ENCODE results near the gene HEG1. TPM values are rescaled to one million over a fixed set of nuclear protein-coding genes. Genes with fewer than 3 reads are reported as not detected.
A peak's percentile ranks its signal among the peaks of the same experiment; 100 is the strongest.
"Not testable (repeated sequence)": the region's sequence is repeated elsewhere in the genome, so short reads cannot be mapped to it uniquely, and the experiment has no call there.

The HEG1 gene
- total RNA-seq, 1 experiment from 2014 or later: 57.9 TPM

DNA sequence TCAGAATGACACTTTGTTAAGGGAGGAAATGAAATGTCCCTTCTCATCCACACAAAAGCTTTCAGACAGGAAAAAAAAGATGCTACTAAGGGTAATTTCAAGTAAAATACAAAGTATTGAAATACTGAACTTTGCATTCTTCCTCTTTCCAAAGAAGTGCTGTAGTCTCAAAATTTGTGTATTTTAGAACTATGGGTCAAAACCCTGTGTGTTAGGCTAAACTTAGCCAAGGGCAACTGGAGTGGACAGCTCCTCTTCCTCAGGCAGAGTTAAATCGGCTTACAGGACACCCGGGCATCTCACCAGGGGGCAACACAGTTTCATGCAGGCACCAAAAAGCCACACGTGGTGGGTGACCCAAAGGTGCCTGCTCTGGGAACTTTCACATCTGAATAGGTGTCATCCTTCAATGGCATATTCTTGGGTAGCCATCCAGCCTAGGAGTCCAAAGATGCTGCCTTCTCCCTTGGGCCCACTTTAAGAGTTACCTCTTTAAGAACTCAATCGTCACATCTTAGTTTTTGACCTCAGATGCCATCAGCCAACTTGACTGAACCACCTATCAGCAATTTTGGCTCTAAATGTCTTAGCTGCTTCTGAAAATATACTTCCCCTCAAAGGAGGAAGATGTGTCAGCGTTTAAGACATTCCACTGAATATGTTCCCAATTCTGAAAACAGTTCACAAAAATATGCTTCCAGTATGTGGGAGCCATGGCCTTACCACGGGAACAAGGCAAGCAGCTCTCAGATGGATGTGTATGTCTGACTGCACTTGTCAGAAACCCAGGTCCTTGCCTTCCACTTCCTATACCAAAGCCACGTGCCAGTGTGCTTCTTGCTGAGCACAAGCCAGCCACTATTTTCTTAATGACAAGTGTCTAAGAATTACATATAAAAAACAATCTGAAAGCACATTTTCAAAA, 89.0 kb downstream of the HEG1 start:
- H3K4me2 ChIP-seq (ENCODE audit: low read depth, low read length, poor library complexity, severe bottlenecking): no peak overlapping the region
- no peak for DNase-seq
- peaks cover 30% of the 10 kb centered on the region for H3K4me1 ChIP-seq (ENCODE audit: low read length)
- no peak overlapping the region for H3K27ac ChIP-seq (ENCODE audit: low read length)
- no peaks in the 10 kb centered on the region for H3K9me2 ChIP-seq (replicated peaks; ENCODE audit: insufficient read depth, low read length)
- no peaks in the 10 kb centered on the region for H3K79me2 ChIP-seq (ENCODE audit: low read length)
- no peaks in the 10 kb centered on the region for H3K27me3 ChIP-seq (ENCODE audit: low read length)
- H4K20me1 ChIP-seq (ENCODE audit: insufficient read depth, low read depth, low read length): peaks cover 7% of the 10 kb centered on the region; the same call in 1 of the 2 replicates
- no peak overlapping the region for H3K9ac ChIP-seq (ENCODE audit: low read length)
- H2AFZ ChIP-seq (ENCODE audit: low read length): no peak overlapping the region
- H3K4me3 ChIP-seq (ENCODE audit: low read length): no peak overlapping the region
- H3K36me3 ChIP-seq (ENCODE audit: insufficient read depth, low read length): peaks cover 36% of the 10 kb centered on the region
- H3K9me3 ChIP-seq (ENCODE audit: low read length): no peaks in the 10 kb centered on the region

DNA sequence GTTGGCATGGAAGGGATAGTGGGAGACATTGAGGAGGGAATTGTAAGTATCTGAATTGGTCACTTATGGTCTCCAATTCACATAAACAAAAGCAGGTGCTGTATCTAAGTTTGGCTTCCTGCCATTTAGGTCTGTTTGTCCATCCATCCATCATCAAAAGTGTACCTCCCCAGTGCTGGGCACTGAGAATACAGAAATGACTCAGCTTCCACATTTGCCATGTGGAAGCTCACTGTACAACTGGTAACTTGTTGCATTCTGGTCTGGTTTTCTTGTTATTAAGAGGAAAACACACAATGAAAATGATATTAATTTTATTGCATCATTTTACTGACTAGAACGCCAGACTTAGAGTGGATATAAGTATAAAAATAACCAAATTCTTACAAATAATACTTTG, 90.4 kb downstream of the HEG1 start:
- no peak overlapping the region for H3K27ac ChIP-seq (ENCODE audit: low read length)
- H3K4me3 ChIP-seq (ENCODE audit: low read length): no peak overlapping the region
- H3K9me3 ChIP-seq (ENCODE audit: low read length): no peaks in the 10 kb centered on the region
- no peaks in the 10 kb centered on the region for H3K79me2 ChIP-seq (ENCODE audit: low read length)
- no peak overlapping the region for H3K4me2 ChIP-seq (ENCODE audit: low read depth, low read length, poor library complexity, severe bottlenecking)
- H3K4me1 ChIP-seq (ENCODE audit: low read length): peaks cover 30% of the 10 kb centered on the region
- H4K20me1 ChIP-seq (ENCODE audit: insufficient read depth, low read depth, low read length): peaks cover 7% of the 10 kb centered on the region; the same call in 1 of the 2 replicates
- no peak overlapping the region for H2AFZ ChIP-seq (ENCODE audit: low read length)
- peaks cover 26% of the 10 kb centered on the region for H3K36me3 ChIP-seq (ENCODE audit: insufficient read depth, low read length)
- H3K27me3 ChIP-seq (ENCODE audit: low read length): no peaks in the 10 kb centered on the region
- H3K9ac ChIP-seq (ENCODE audit: low read length): no peak overlapping the region
- no peaks in the 10 kb centered on the region for H3K9me2 ChIP-seq (replicated peaks; ENCODE audit: insufficient read depth, low read length)
- DNase-seq: no peak

GRCh38 chr3:124964387-124964786, 91.4 kb downstream of the HEG1 start:
- Histone ChIP-seq H3K27ac (ENCODE audit: low read length) (no peak overlapping the region), H3K9me3 (ENCODE audit: low read length) (no peaks in the 10 kb centered on the region), H3K36me3 (ENCODE audit: insufficient read depth, low read length) (peaks cover 20% of the 10 kb centered on the region), H4K20me1 (ENCODE audit: insufficient read depth, low read depth, low read length) (peaks cover 7% of the 10 kb centered on the region; the same call in 1 of the 2 replicates), H3K79me2 (ENCODE audit: low read length) (no peaks in the 10 kb centered on the region), H2AFZ (ENCODE audit: low read length) (no peak overlapping the region), H3K9ac (ENCODE audit: low read length) (no peak overlapping the region), H3K4me2 (ENCODE audit: low read depth, low read length, poor library complexity, severe bottlenecking) (no peak overlapping the region), H3K27me3 (ENCODE audit: low read length) (no peaks in the 10 kb centered on the region), H3K9me2 (replicated peaks; ENCODE audit: insufficient read depth, low read length) (no peaks in the 10 kb centered on the region), H3K4me1 (ENCODE audit: low read length) (peaks cover 30% of the 10 kb centered on the region), H3K4me3 (ENCODE audit: low read length) (no peak overlapping the region)
- DNase-seq: no peak

DNA sequence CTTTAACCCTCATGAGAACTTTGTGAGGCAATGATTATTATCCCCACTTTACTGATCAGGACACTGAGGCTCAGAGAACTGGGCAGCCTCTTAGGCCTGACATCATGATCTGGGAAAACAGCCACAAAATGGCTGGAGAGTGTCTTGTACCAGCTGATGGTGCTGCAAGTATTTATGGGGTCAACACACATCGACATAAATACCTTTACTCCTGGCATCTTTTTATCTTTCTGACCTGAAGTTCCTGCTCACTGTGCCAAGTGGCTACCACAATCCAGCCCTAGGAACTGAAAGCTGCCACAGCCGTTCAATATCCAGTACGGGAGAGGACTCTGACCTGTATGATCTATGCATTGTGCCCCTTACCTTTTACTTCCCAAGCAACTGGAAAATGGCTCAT, 92.0 kb downstream of the HEG1 start:
- Histone ChIP-seq H3K9me2 (replicated peaks; ENCODE audit: insufficient read depth, low read length) (no peaks in the 10 kb centered on the region), H3K27me3 (ENCODE audit: low read length) (no peaks in the 10 kb centered on the region), H3K9ac (ENCODE audit: low read length) (no peak overlapping the region), H3K79me2 (ENCODE audit: low read length) (no peaks in the 10 kb centered on the region), H3K27ac (ENCODE audit: low read length) (no peak overlapping the region), H2AFZ (ENCODE audit: low read length) (no peak overlapping the region), H3K4me1 (ENCODE audit: low read length) (peaks cover 30% of the 10 kb centered on the region), H4K20me1 (ENCODE audit: insufficient read depth, low read depth, low read length) (peaks cover 7% of the 10 kb centered on the region; the same call in 1 of the 2 replicates), H3K4me2 (ENCODE audit: low read depth, low read length, poor library complexity, severe bottlenecking) (no peak overlapping the region), H3K9me3 (ENCODE audit: low read length) (no peaks in the 10 kb centered on the region), H3K4me3 (ENCODE audit: low read length) (no peak overlapping the region), H3K36me3 (ENCODE audit: insufficient read depth, low read length) (peaks cover 15% of the 10 kb centered on the region; the same call in 1 of the 2 replicates)
- no peak for DNase-seq

GRCh38 chr3:124962403-124962940, 93.3 kb downstream of the HEG1 start:
- peaks cover 7% of the 10 kb centered on the region; the same call in 1 of the 2 replicates for H4K20me1 ChIP-seq (ENCODE audit: insufficient read depth, low read depth, low read length)
- H3K9me3 ChIP-seq (ENCODE audit: low read length): no peaks in the 10 kb centered on the region
- DNase-seq: peak; percentile 72
- H3K4me1 ChIP-seq (ENCODE audit: low read length): peaks cover 30% of the 10 kb centered on the region
- H2AFZ ChIP-seq (ENCODE audit: low read length): no peak overlapping the region
- H3K36me3 ChIP-seq (ENCODE audit: insufficient read depth, low read length): 0 out of 2 replicates have a peak, but pooled peaks cover 6% of the 10 kb centered on the region
- H3K79me2 ChIP-seq (ENCODE audit: low read length): no peaks in the 10 kb centered on the region
- no peaks in the 10 kb centered on the region for H3K9me2 ChIP-seq (replicated peaks; ENCODE audit: insufficient read depth, low read length)
- H3K9ac ChIP-seq (ENCODE audit: low read length): no peak overlapping the region
- no peak overlapping the region for H3K27ac ChIP-seq (ENCODE audit: low read length)
- no peak overlapping the region for H3K4me3 ChIP-seq (ENCODE audit: low read length)
- no peaks in the 10 kb centered on the region for H3K27me3 ChIP-seq (ENCODE audit: low read length)
- H3K4me2 ChIP-seq (ENCODE audit: low read depth, low read length, poor library complexity, severe bottlenecking): no peak overlapping the region

GRCh38 chr3:124960698-124961097, 95.1 kb downstream of the HEG1 start:
- H3K27ac ChIP-seq (ENCODE audit: low read length): no peak overlapping the region
- no peak overlapping the region for H3K9ac ChIP-seq (ENCODE audit: low read length)
- no peaks in the 10 kb centered on the region for H3K9me3 ChIP-seq (ENCODE audit: low read length)
- H3K27me3 ChIP-seq (ENCODE audit: low read length): no peaks in the 10 kb centered on the region
- no peaks in the 10 kb centered on the region for H3K9me2 ChIP-seq (replicated peaks; ENCODE audit: insufficient read depth, low read length)
- no peak overlapping the region for H3K4me2 ChIP-seq (ENCODE audit: low read depth, low read length, poor library complexity, severe bottlenecking)
- peaks cover 7% of the 10 kb centered on the region; the same call in 1 of the 2 replicates for H4K20me1 ChIP-seq (ENCODE audit: insufficient read depth, low read depth, low read length)
- H3K4me3 ChIP-seq (ENCODE audit: low read length): no peak overlapping the region
- no peak overlapping the region for H2AFZ ChIP-seq (ENCODE audit: low read length)
- no peaks in the 10 kb centered on the region for H3K79me2 ChIP-seq (ENCODE audit: low read length)
- no peak for DNase-seq
- H3K4me1 ChIP-seq (ENCODE audit: low read length): peaks cover 23% of the 10 kb centered on the region
- no peaks in the 10 kb centered on the region for H3K36me3 ChIP-seq (ENCODE audit: insufficient read depth, low read length)

DNA sequence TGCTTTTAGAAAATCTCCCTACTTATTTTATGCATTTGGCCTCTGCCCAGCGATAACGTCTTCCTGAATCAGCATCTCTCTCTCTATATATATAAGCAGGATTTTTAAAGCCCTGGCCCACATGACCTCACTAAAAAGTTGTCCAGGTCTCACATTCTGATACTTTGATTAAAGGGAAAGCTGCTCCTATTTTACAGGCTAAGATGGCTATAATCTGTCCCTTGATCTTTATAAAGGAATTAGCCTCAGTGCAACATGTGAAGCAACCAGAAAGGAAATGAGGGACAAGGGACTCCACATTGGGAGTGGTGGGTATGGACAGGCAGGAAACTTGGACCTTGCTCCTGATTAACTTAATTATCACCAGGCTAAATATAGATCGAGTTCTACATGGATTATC, 95.7 kb downstream of the HEG1 start:
- no peaks in the 10 kb centered on the region for H3K9me2 ChIP-seq (replicated peaks; ENCODE audit: insufficient read depth, low read length)
- H3K4me3 ChIP-seq (ENCODE audit: low read length): no peak overlapping the region
- H3K9me3 ChIP-seq (ENCODE audit: low read length): no peaks in the 10 kb centered on the region
- no peak overlapping the region for H2AFZ ChIP-seq (ENCODE audit: low read length)
- H3K36me3 ChIP-seq (ENCODE audit: insufficient read depth, low read length): no peaks in the 10 kb centered on the region
- H3K27ac ChIP-seq (ENCODE audit: low read length): no peak overlapping the region
- H3K27me3 ChIP-seq (ENCODE audit: low read length): no peaks in the 10 kb centered on the region
- H3K9ac ChIP-seq (ENCODE audit: low read length): no peak overlapping the region
- no peaks in the 10 kb centered on the region for H3K79me2 ChIP-seq (ENCODE audit: low read length)
- H3K4me1 ChIP-seq (ENCODE audit: low read length): peaks cover 23% of the 10 kb centered on the region
- no peak overlapping the region for H3K4me2 ChIP-seq (ENCODE audit: low read depth, low read length, poor library complexity, severe bottlenecking)
- no peak for DNase-seq
- peaks cover 7% of the 10 kb centered on the region; the same call in 1 of the 2 replicates for H4K20me1 ChIP-seq (ENCODE audit: insufficient read depth, low read depth, low read length)

GRCh38 chr3:124957951-124958350, 97.8 kb downstream of the HEG1 start:
- H3K4me3 ChIP-seq (ENCODE audit: low read length); H3K27me3 ChIP-seq (ENCODE audit: low read length); H4K20me1 ChIP-seq (ENCODE audit: insufficient read depth, low read depth, low read length); H3K4me1 ChIP-seq (ENCODE audit: low read length); H3K9me3 ChIP-seq (ENCODE audit: low read length); H3K9me2 ChIP-seq (replicated peaks; ENCODE audit: insufficient read depth, low read length); H3K79me2 ChIP-seq (ENCODE audit: low read length); H3K36me3 ChIP-seq (ENCODE audit: insufficient read depth, low read length); H3K4me2 ChIP-seq (ENCODE audit: low read depth, low read length, poor library complexity, severe bottlenecking); DNase-seq; H3K27ac ChIP-seq (ENCODE audit: low read length); H3K9ac ChIP-seq (ENCODE audit: low read length); H2AFZ ChIP-seq (ENCODE audit: low read length): not testable (repeated sequence)
